Large intestine (tissue), 3 donors: Measurements from ENCODE around the gene TMEM131L. TPM values are rescaled to one million over a fixed set of nuclear protein-coding genes. Genes with fewer than 3 reads are reported as not detected.
"Not testable (repeated sequence)": the region's sequence is repeated elsewhere in the genome, so short reads cannot be mapped to it uniquely, and the experiment has no call there.

Experiments used
- DNase-seq, 2 donors: peaks; one replicate each; pipeline versions ENCODE4 v3.0.0 to v3.0.0-alpha.2; 2013
- H3K27ac ChIP-seq: one replicate; pipeline ENCODE4 v1.5.1; 2013; ENCODE audit warnings: low read length
- H3K27me3 ChIP-seq: 2 replicates; pipeline ENCODE4 v1.6.1; 2013; ENCODE audit warnings: low read length; ENCODE audit not compliant: control insufficient read depth, insufficient read depth
- H3K36me3 ChIP-seq: 2 replicates; pipeline ENCODE4 v1.6.1; 2013; ENCODE audit warnings: low read length; ENCODE audit not compliant: control insufficient read depth, insufficient read depth
- H3K4me1 ChIP-seq: one replicate; pipeline ENCODE4 v1.6.1; 2013; ENCODE audit warnings: low read length; ENCODE audit not compliant: control insufficient read depth, insufficient read depth
- H3K4me3 ChIP-seq: one replicate; pipeline ENCODE4 v1.5.1; 2013; ENCODE audit warnings: low read length
- H3K9me3 ChIP-seq: one replicate; pipeline ENCODE4 v1.6.1; 2013; ENCODE audit warnings: mild to moderate bottlenecking, low read depth, low read length, moderate library complexity; ENCODE audit not compliant: control insufficient read depth
- WGBS: methylation state at CpG from one replicate; pipeline ENCODE4 v1.1.5; 2013; ENCODE audit warnings: low lambda C conversion rate; ENCODE audit not compliant: insufficient coverage; 5-methylcytosine and 5-hydroxymethylcytosine counted together
- polyA plus RNA-seq: library from polyadenylated mRNA; unstranded; fragments of 120-200 nt; gene quantifications from one replicate; pipeline ENCODE4 v1.2.1, GENCODE V29; 2013

The TMEM131L gene
- polyA plus RNA-seq, 1 donor = 10.8 TPM

DNA sequence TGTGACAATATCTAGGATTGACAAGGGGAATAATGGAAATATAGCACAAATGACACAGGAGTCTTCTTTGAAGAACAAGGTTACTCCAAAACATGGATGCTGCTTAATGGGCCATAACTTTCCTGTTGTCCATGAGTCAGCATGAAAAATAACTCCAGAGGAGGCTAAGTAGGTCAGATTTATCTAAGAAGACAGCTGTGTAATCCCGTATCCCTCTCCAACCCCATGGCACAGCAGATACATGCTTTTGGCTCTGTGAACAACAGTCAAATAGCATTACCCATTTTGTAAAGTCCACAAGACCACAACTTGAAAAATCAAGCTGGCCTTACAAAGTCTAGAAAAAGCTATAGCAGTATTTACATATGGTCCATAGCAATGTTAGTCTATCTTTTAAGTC, 2.1 kb upstream of the TMEM131L start:
- no peak overlapping the region for H3K4me3 ChIP-seq
- WGBS = no CpG with 5 or more reads among the region's 1 CpG
- H3K36me3 ChIP-seq = no peaks in the 10 kb centered on the region
- H3K27ac ChIP-seq = no peak overlapping the region
- H3K9me3 ChIP-seq = no peaks in the 10 kb centered on the region
- no peak for DNase-seq
- no peaks in the 10 kb centered on the region for H3K27me3 ChIP-seq
- H3K4me1 ChIP-seq = peaks cover 6% of the 10 kb centered on the region

DNA sequence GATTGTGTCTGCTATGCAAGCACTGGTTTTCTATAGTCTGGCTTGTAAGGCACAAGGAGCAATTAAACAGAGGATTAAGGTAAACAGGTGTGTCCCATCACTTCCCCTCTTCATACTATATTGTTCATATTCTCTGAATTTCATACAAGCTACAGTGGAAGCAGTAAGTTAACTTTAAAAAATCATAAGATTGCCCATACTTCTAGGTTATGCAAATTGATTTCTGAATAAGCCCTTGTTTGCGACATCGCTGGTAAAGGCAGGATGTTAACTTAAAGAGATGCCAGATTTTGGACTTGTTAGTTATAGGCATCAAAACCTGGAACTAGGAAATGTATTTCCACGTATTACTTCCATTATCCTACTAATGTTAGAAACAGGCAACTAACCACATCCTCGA, 1.0 kb upstream of the TMEM131L start:
- H3K27me3 ChIP-seq = no peaks in the 10 kb centered on the region
- peak overlapping the region; percentile 55 for H3K4me3 ChIP-seq
- H3K36me3 ChIP-seq = no peaks in the 10 kb centered on the region
- H3K9me3 ChIP-seq = no peaks in the 10 kb centered on the region
- DNase-seq = peak in 1 of 2 donors; percentile 16
- peaks cover 6% of the 10 kb centered on the region for H3K4me1 ChIP-seq
- H3K27ac ChIP-seq = no peak overlapping the region
- no CpG with 5 or more reads among the region's 4 CpGs for WGBS

DNA sequence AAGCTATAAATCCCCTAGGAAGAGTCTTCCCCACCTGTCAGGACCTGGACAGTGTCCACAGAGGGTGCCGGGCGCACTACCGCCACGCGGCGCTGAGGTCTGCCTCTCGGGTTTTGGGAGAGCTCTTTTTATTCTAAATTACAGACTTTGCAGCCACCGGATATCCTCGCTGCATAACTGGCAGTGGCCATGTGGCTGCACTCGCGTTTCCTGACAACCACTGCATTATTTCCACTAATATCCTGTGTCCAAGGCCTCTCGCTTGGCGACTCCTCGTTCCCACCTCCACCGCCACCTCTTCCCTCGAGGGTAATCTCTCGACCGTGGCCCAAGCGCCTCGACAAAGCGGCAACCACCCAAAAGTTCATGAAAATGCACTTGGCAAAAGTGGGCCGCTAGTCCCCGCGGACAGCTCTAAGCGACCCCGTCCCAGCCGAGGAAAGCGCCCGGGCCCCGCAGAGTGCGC, 512 bp upstream of the TMEM131L start:
- Histone ChIP-seq H3K9me3 (no peaks in the 10 kb centered on the region), H3K27me3 (no peaks in the 10 kb centered on the region), H3K4me1 (peaks cover 6% of the 10 kb centered on the region), H3K36me3 (no peaks in the 10 kb centered on the region), H3K4me3 (peak overlapping the region; percentile 55), H3K27ac (peak overlapping the region; percentile 39)
- DNase-seq = peak in 1 of 2 donors; percentile 70
- WGBS = no CpG with 5 or more reads among the region's 31 CpGs

DNA sequence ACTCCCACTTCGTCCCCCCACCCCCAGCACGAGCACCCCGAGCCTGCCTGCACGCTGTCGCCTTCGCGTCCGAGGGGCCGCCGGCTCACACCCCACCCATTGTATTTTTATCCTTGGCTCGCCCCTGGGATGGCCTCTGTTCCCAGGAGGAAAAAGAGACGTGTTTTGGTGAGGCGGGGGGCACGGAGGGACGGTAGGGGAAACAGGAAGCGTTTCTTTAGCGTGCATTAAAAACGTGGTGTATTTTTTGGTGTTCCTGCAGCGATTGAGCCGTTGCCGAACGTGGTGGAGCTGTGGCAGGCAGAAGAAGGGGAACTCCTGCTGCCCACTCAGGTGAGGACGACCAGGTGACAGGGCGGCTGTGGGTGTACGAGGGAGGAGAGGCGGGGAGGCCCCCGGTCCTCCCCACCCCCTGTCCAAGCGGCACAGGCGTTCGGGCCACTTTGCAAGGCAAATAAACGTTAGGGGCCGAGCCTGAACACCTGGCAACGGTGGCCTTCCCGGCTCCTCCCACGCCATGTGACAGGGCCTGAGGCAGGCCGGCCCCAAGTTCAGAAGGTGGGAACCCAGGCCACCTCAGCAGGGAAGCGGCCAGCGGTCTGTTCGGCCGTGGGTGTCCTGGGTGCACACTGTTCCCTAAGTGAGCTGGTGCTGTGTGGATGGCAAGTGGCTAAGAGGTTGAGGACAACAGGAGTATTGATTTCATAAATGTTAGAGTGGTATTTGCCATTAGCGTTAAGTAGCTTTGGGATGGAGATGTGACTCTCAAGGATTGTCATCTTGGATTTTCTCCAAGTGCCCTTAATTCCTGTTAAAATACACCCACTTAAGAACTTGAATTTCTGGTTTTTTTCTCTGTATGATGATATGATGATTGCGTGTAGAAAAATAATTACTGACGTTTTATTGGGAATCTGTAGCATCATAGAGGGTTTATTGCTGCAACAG, 1.1 kb downstream of the TMEM131L start:
- peak overlapping the region; percentile 84 for H3K4me3 ChIP-seq
- peaks cover 6% of the 10 kb centered on the region for H3K4me1 ChIP-seq

DNA sequence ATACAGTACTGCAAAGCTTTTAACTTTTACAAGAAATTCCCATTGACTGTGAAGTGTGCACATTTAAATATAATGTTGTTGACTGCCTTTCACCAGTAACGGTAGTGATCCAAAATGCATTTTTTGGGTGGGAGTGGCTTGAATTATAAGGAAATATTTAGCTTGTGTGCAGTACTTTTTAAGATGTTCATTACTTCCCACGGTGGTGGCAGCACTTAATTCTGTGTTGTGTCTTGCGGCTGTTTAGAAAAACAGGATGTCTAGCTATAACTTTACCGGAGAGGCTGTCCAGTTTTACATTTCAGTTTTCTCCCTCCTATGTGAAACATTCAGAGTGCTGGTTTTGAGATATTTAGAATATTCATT, 1.7 kb downstream of the TMEM131L start:
- H3K27ac ChIP-seq = no peak overlapping the region
- no CpG with 5 or more reads among the region's 4 CpGs for whole genome bisulfite sequencing
- no peaks in the 10 kb centered on the region for H3K27me3 ChIP-seq
- DNase-seq = no peak
- H3K4me3 ChIP-seq = peak overlapping the region; percentile 84
- H3K36me3 ChIP-seq = no peaks in the 10 kb centered on the region
- H3K4me1 ChIP-seq = peaks cover 6% of the 10 kb centered on the region
- no peaks in the 10 kb centered on the region for H3K9me3 ChIP-seq

More for the DNA sequence above, 1.1 kb downstream of the TMEM131L start:
- DNase-seq = peak; percentile 49 to 76
- no peaks in the 10 kb centered on the region for H3K36me3 ChIP-seq
- no CpG with 5 or more reads among the region's 43 CpGs for WGBS
- peak overlapping the region; percentile 33 for H3K27ac ChIP-seq
- H3K9me3 ChIP-seq = no peaks in the 10 kb centered on the region
- H3K27me3 ChIP-seq = no peaks in the 10 kb centered on the region

DNA sequence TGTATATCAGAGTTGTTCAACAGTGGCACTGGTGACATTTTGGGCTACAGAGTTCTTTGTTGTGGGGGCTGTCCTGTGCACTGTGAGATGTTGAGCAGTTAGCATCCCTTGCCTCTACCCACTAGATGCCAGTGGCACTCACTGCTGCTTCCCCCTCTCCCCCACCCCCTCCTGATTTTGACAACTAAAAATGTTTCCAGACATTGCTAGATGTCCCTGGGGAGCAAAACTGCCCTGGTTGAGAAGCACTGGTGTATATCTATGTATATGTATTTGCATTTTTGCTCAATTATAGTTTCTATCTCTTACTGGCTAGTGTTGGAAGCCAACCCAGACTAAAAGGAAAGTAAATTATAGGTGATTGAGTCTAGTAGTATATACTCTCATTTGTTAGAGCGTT, 2.4 kb downstream of the TMEM131L start:
- H3K27me3 ChIP-seq = no peaks in the 10 kb centered on the region
- peaks cover 6% of the 10 kb centered on the region for H3K4me1 ChIP-seq
- no peak for DNase-seq
- no peak overlapping the region for H3K27ac ChIP-seq
- no CpG with 5 or more reads among the region's 1 CpG for WGBS
- H3K4me3 ChIP-seq = no peak overlapping the region
- H3K9me3 ChIP-seq = no peaks in the 10 kb centered on the region
- no peaks in the 10 kb centered on the region for H3K36me3 ChIP-seq

DNA sequence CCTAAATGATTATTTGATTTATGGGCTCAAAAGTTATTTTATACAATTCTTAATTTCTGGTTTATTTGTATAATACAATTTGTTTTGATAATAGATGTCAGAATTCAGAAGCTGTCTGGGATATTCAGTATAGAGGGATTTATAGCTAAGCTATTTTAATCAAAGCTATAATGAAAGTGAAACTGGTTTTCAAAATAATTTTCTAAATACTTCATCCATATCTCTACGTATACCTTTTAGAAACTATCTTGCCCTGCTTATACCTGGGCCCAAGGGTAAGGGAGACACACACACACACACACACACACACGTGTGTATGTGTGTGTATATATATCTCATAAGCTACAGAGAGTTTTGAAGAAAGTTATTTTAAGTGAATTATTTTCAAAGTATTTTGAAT, 2.9 kb downstream of the TMEM131L start:
- no CpG with 5 or more reads among the region's 2 CpGs for WGBS
- no peak overlapping the region for H3K4me3 ChIP-seq
- H3K36me3 ChIP-seq = peaks cover 3% of the 10 kb centered on the region
- H3K27me3 ChIP-seq = no peaks in the 10 kb centered on the region
- H3K27ac ChIP-seq = no peak overlapping the region
- H3K4me1 ChIP-seq = peaks cover 6% of the 10 kb centered on the region
- H3K9me3 ChIP-seq = no peaks in the 10 kb centered on the region
- no peak for DNase-seq

DNA sequence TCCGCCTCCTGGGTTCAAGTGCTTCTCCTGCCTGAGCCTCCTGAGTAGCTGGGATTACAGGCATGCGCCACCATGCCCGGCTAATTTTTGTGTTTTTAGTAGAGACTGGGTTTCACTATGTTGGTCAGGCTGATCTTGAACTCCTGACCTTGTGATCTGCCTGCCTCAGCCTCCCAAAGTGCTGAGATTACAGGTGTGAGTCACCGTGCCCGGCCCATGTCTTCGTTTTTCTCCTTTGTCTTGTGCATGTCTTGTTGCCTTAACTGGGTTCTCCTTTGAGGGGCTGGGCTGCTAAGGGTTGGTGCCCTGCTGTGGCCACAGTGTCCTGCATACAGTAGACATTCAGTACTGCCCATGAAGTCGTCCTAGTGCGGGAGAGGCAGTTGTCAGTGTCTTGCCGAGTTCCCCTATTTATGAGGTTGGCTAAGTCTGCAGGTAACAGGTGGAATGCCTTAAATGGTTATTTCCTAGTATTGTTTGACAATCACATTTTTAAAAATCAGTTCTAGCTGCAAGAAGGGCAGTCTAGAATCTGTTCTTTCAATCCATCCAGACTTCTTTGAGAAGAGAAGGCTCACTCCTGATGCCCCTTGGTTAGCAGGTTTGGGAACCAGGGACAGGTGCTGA, 5.0 kb downstream of the TMEM131L start:
- H3K36me3 ChIP-seq = peaks cover 11% of the 10 kb centered on the region
- not testable (repeated sequence) for H3K4me3 ChIP-seq, H3K27ac ChIP-seq, H3K9me3 ChIP-seq, H3K27me3 ChIP-seq, H3K4me1 ChIP-seq, DNase-seq
- no CpG with 5 or more reads among the region's 9 CpGs for WGBS

DNA sequence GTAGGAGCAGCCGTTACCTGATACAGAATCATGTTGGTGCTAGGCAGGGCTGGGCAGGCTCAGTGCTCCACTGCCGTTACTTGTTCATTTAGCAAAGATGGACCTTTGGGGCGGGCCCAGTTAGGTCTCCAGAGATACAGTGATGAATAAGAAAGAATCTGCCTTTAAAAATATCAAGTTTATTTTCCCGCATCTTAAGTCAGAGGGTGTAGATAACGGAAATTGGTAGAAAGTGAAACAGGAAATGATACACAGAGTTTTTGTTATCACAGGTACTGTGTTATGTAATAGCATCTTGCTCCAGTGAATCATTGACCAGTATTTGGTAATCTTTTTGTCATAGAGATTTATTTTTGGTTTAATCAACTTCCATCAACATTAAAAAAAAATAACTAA, 5.5 kb downstream of the TMEM131L start:
- peak in 1 of 2 donors; percentile 27 for DNase-seq
- WGBS = 61% methylated on average over 4 of the region's 5 CpGs
- Histone ChIP-seq H3K4me3 (no peak overlapping the region), H3K27me3 (no peaks in the 10 kb centered on the region), H3K36me3 (peaks cover 11% of the 10 kb centered on the region), H3K9me3 (no peaks in the 10 kb centered on the region), H3K27ac (no peak overlapping the region), H3K4me1 (no peaks in the 10 kb centered on the region)

DNA sequence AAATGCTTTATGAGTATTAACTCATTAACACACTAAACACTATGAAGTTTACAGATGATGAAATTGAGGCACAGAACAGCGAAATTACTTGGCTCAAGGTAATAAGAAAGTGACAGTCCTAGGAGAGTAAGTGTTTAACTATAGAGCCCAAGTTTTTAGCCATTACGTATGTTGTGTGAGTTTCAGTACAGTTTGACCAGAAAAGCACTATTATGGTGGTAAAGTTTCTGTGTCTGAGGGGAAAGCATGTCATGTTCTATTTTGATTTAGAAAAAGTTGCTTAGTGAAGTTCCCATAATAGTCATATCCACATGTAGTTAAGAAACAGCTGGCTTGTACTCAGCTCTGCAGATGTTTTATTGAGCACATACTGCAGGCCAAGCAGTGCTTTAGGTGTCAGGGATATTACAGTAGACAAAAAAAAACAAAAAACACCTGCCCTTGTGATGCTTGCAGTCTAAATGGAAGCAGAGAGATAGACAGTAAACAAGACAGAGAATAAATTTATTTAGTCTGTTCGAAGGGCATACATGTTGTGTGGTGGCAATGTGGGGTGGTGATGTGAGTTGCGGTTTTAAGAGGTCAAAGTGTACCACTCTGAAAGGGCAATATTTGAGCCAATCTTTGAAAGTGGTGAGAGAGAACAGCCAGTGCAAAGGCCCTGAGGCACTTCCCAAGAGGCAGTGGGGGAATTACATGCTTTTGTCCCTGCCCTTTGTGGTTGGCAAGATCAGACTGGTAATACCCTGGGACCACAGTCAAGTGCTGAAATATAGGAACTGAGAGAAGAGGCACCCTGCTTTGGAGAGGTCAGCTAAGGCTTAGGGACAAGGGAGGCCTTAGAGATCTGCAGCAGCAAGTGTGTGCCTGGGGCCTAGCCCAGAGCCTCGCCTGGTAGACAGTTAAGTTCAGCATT, 6.2 kb downstream of the TMEM131L start:
- no CpG with 5 or more reads among the region's 5 CpGs for WGBS
- Histone ChIP-seq H3K27ac (no peak overlapping the region), H3K9me3 (no peaks in the 10 kb centered on the region), H3K4me3 (no peak overlapping the region), H3K36me3 (peaks cover 11% of the 10 kb centered on the region), H3K27me3 (no peaks in the 10 kb centered on the region), H3K4me1 (no peaks in the 10 kb centered on the region)
- DNase-seq = no peak
